Amniotic stem cell (primary cell): ENCODE measurements around the gene ARSI.

ENCODE experiments used
- DNase-seq: peaks from one replicate; lab custom pipeline; 2025; lab: John Stamatoyannopoulos, UW

ARSI gene

GRCh38 chr5:150307617-150308426, 5.1 kb upstream of the ARSI start:
- no peak for DNase-seq

GRCh38 chr5:150306775-150307174, 4.1 kb upstream of the ARSI start:
- no peak for DNase-seq

- no peak for DNase-seq
Observed at GRCh38 chr5:150305557-150305956, 2.9 kb upstream of the ARSI start.

GRCh38 chr5:150305095-150305494, 2.4 kb upstream of the ARSI start:
- DNase-seq = no peak

- DNase-seq = no peak
Observed at GRCh38 chr5:150304481-150305081, 1.9 kb upstream of the ARSI start.

- DNase-seq = no peak
Observed at GRCh38 chr5:150303660-150304386, 1.1 kb upstream of the ARSI start.

- DNase-seq = no peak
Observed at GRCh38 chr5:150303070-150303615, 438 bp upstream of the ARSI start.

GRCh38 chr5:150301901-150302300, 804 bp downstream of the ARSI start:
- DNase-seq = no peak

- no peak for DNase-seq
Observed at GRCh38 chr5:150301170-150301505, 1.6 kb downstream of the ARSI start.

GRCh38 chr5:150300496-150301169, 2.1 kb downstream of the ARSI start:
- no peak for DNase-seq

GRCh38 chr5:150299571-150300327, 3.0 kb downstream of the ARSI start:
- DNase-seq = no peak

GRCh38 chr5:150298701-150299451, 3.8 kb downstream of the ARSI start:
- peak; percentile 92 for DNase-seq

- no peak for DNase-seq
Observed at GRCh38 chr5:150297934-150298595, 4.6 kb downstream of the ARSI start.

GRCh38 chr5:150297236-150297890, 5.3 kb downstream of the ARSI start:
- DNase-seq = no peak

GRCh38 chr5:150296496-150296895, 6.2 kb downstream of the ARSI start:
- no peak for DNase-seq

GRCh38 chr5:150295741-150296486, 6.8 kb downstream of the ARSI start:
- DNase-seq = no peak

- no peak for DNase-seq
Observed at GRCh38 chr5:150295172-150295634, 7.5 kb downstream of the ARSI start.

GRCh38 chr5:150294551-150295071, 8.1 kb downstream of the ARSI start:
- no peak for DNase-seq
